ENCODE results near the gene SLC35F5. TPM values are rescaled to one million over a fixed set of nuclear protein-coding genes. Genes with fewer than 3 reads are reported as not detected.
"Not testable (repeated sequence)": the region's sequence is repeated elsewhere in the genome, so short reads cannot be mapped to it uniquely, and the experiment has no call there.

SLC35F5 gene
- total RNA-seq, 4 donors from 2014 or later, result 90.3 to 116 (median 96.4) TPM

GRCh38 chr2:113663285-113664060 lies 93.0 kb downstream of the SLC35F5 start:
- H3K36me3 ChIP-seq; H3K4me1 ChIP-seq; H3K27ac ChIP-seq; H3K4me3 ChIP-seq; H3K27me3 ChIP-seq; DNase-seq (ENCODE audit: low spot score in 2 of 2); H3K9me3 ChIP-seq: not testable (repeated sequence)
- 69% methylated on average over 10 of the region's 10 CpGs for WGBS

Other genes starting within 250 kb of the SLC35F5 start
- 10 to 100 TPM; 11.9 to 28.8 (median 17.7) TPM for gene RABL2A, start 129.4 kb downstream of the SLC35F5 start, total RNA-seq
- 100 to 1,000 TPM in 3 of 4 donors, 10 to 100 TPM in 1; 94.6 to 127 (median 115) TPM for gene ACTR3, start 133.4 kb upstream of the SLC35F5 start, total RNA-seq